PC-3 (cell line): ENCODE measurements around the gene IL1RAPL2.

Experiments
- CTCF ChIP-seq: fragments of 300-600 bp; sonication (generic); conservative IDR thresholded peaks from 2 replicates; pipeline ENCODE4 v1.5.1; 2017; ENCODE audit warnings: antibody characterized with exemption, low read depth, mild to moderate bottlenecking, low read length
- EZH2phosphoT487 ChIP-seq: fragments of 300-600 bp; sonication (generic); IDR thresholded peaks from 2 replicates; pipeline ENCODE4 v1.6.1; 2018; ENCODE audit warnings: mild to moderate bottlenecking, antibody characterized with exemption, low read length, borderline replicate concordance

DNA sequence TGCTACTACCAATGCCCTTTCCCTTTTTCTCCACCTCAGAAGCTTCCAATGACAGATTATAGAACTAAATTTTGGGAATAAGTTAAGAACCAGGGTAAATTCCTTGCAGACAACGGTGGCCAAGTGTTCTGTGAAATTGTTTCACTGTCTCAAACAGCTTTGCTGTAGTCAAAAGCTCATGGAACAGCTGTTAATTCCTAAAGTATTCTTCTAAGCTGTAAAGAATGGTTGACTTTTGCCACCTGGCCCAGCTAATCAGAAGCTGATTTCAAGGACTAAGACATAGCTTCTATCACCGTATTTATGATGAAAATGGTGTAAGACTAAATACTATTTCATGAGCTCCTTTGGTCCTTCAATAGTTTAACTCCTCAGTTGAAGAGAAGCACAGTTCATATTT, 297.5 kb downstream of the IL1RAPL2 start:
- TF ChIP-seq CTCF (no peak), EZH2phosphoT487 (no peak)
